GM18873 (cell line): Measurements from ENCODE around the gene NRDE2.
A peak's percentile ranks its signal among the peaks of the same experiment; 100 is the strongest.

Experiments used
- ATAC-seq: cut with Tn5 transposase; IDR thresholded peaks from one replicate; pipeline ENCODE4 v1.9.1; 2021; ENCODE audit warnings: mild to moderate bottlenecking, moderate library complexity, moderate number of reproducible peaks; ENCODE audit not compliant: unreplicated experiment, low FRiP score

Gene NRDE2

GRCh38 chr14:90331497-90332270, at the start of gene NRDE2:
Gene NRDE2, minus strand, starts transcription at chr14:90331941. Its CDS starts 37 bp downstream, at chr14:90331904.
- ATAC-seq: peak; percentile 84

GRCh38 chr14:90381011-90381786, 49.5 kb upstream of the NRDE2 start:
- no peak for ATAC-seq

GRCh38 chr14:90379106-90379505, 47.4 kb upstream of the NRDE2 start:
- ATAC-seq: no peak

GRCh38 chr14:90378249-90378648, 46.5 kb upstream of the NRDE2 start:
- no peak for ATAC-seq

- no peak for ATAC-seq
Measured at GRCh38 chr14:90375934-90376333, 44.2 kb upstream of the NRDE2 start.

- no peak for ATAC-seq
Measured at GRCh38 chr14:90374813-90375212, 43.1 kb upstream of the NRDE2 start.

- ATAC-seq: no peak
Measured at GRCh38 chr14:90373887-90374286, 42.1 kb upstream of the NRDE2 start.

- no peak for ATAC-seq
Measured at GRCh38 chr14:90368946-90369721, 37.4 kb upstream of the NRDE2 start.

- no peak for ATAC-seq
Measured at GRCh38 chr14:90362558-90362896, 30.8 kb upstream of the NRDE2 start.

- no peak for ATAC-seq
Measured at GRCh38 chr14:90361865-90362557, 30.3 kb upstream of the NRDE2 start.

GRCh38 chr14:90358359-90358758, 26.6 kb upstream of the NRDE2 start:
- no peak for ATAC-seq

GRCh38 chr14:90356925-90357324, 25.2 kb upstream of the NRDE2 start:
- no peak for ATAC-seq

- no peak for ATAC-seq
Measured at GRCh38 chr14:90355540-90356518, 24.1 kb upstream of the NRDE2 start.

- ATAC-seq: no peak
Measured at GRCh38 chr14:90354551-90355298, 23.0 kb upstream of the NRDE2 start.

GRCh38 chr14:90349739-90350138, 18.0 kb upstream of the NRDE2 start:
- no peak for ATAC-seq

GRCh38 chr14:90348270-90348669, 16.5 kb upstream of the NRDE2 start:
- no peak for ATAC-seq

GRCh38 chr14:90345239-90345557, 13.5 kb upstream of the NRDE2 start:
- no peak for ATAC-seq

GRCh38 chr14:90344331-90345238, 12.8 kb upstream of the NRDE2 start:
- ATAC-seq: no peak
